ENCODE measurements around the gene HSD17B12.

The HSD17B12 gene

GRCh38 chr11:43788421-43788820 is 107.9 kb downstream of the HSD17B12 start:
- no peaks in the 10 kb centered on the region for H3F3A ChIP-seq (ENCODE audit: insufficient read depth, low read length)
- H3K36me3 ChIP-seq (ENCODE audit: insufficient read depth, low read length) = peaks cover 10% of the 10 kb centered on the region
- no peak overlapping the region for H2AFZ ChIP-seq (ENCODE audit: low read length)
- no peak overlapping the region for H3K4me2 ChIP-seq (ENCODE audit: low read length)
- no peaks in the 10 kb centered on the region for H3K9me2 ChIP-seq (ENCODE audit: low read depth, low read length)
- peaks cover 9% of the 10 kb centered on the region; the same call in 1 of the 2 replicates for H3K9me3 ChIP-seq (ENCODE audit: low read length)
- H4K20me1 ChIP-seq (ENCODE audit: insufficient read depth, low read length) = no peaks in the 10 kb centered on the region
- peaks cover 18% of the 10 kb centered on the region for H3K4me1 ChIP-seq (ENCODE audit: insufficient read depth, low read length, severe bottlenecking)
- no peaks in the 10 kb centered on the region for H3K79me2 ChIP-seq (ENCODE audit: insufficient read depth, low read length)
- H3K27ac ChIP-seq (ENCODE audit: low read depth, low read length, poor library complexity, severe bottlenecking) = peak overlapping the region; percentile 49
- H3K4me3 ChIP-seq (ENCODE audit: low read depth, low read length, poor library complexity, severe bottlenecking) = no peak overlapping the region
- no peak overlapping the region for H3K9ac ChIP-seq (ENCODE audit: low read length)
- no peak for TF ChIP-seq CTCF (IDR thresholded peaks at IDR 0.05; ENCODE audit: low read length)
- no peak for TF ChIP-seq EZH2 (IDR thresholded peaks at IDR 0.05; ENCODE audit: borderline replicate concordance, low read length)
- no peaks in the 10 kb centered on the region for H3K27me3 ChIP-seq (ENCODE audit: insufficient read depth, low read length)

GRCh38 chr11:43789700-43790443 is 109.3 kb downstream of the HSD17B12 start:
- Histone ChIP-seq H2AFZ (ENCODE audit: low read length) (no peak overlapping the region), H3K36me3 (ENCODE audit: insufficient read depth, low read length) (peaks cover 5% of the 10 kb centered on the region; the same call in 1 of the 2 replicates), H3K4me2 (ENCODE audit: low read length) (no peak overlapping the region), H3K27ac (ENCODE audit: low read depth, low read length, poor library complexity, severe bottlenecking) (no peak overlapping the region), H3K9me3 (ENCODE audit: low read length) (0 out of 2 replicates have a peak, but pooled peaks cover 4% of the 10 kb centered on the region), H4K20me1 (ENCODE audit: insufficient read depth, low read length) (no peaks in the 10 kb centered on the region), H3F3A (ENCODE audit: insufficient read depth, low read length) (no peaks in the 10 kb centered on the region), H3K79me2 (ENCODE audit: insufficient read depth, low read length) (no peaks in the 10 kb centered on the region), H3K4me1 (ENCODE audit: insufficient read depth, low read length, severe bottlenecking) (peaks cover 18% of the 10 kb centered on the region), H3K9me2 (ENCODE audit: low read depth, low read length) (no peaks in the 10 kb centered on the region), H3K27me3 (ENCODE audit: insufficient read depth, low read length) (no peaks in the 10 kb centered on the region), H3K4me3 (ENCODE audit: low read depth, low read length, poor library complexity, severe bottlenecking) (no peak overlapping the region), H3K9ac (ENCODE audit: low read length) (no peak overlapping the region)
- TF ChIP-seq EZH2 (IDR thresholded peaks at IDR 0.05; ENCODE audit: borderline replicate concordance, low read length) (no peak), CTCF (IDR thresholded peaks at IDR 0.05; ENCODE audit: low read length) (no peak)

GRCh38 chr11:43790444-43790794 is 109.9 kb downstream of the HSD17B12 start:
- TF ChIP-seq EZH2 (IDR thresholded peaks at IDR 0.05; ENCODE audit: borderline replicate concordance, low read length) = no peak
- no peak for TF ChIP-seq CTCF (IDR thresholded peaks at IDR 0.05; ENCODE audit: low read length)
- Histone ChIP-seq H3K4me2 (ENCODE audit: low read length) (no peak overlapping the region), H3K4me1 (ENCODE audit: insufficient read depth, low read length, severe bottlenecking) (peaks cover 18% of the 10 kb centered on the region), H3K9ac (ENCODE audit: low read length) (no peak overlapping the region), H3K27ac (ENCODE audit: low read depth, low read length, poor library complexity, severe bottlenecking) (no peak overlapping the region), H3F3A (ENCODE audit: insufficient read depth, low read length) (no peaks in the 10 kb centered on the region), H2AFZ (ENCODE audit: low read length) (no peak overlapping the region), H3K9me3 (ENCODE audit: low read length) (0 out of 2 replicates have a peak, but pooled peaks cover 3% of the 10 kb centered on the region), H3K27me3 (ENCODE audit: insufficient read depth, low read length) (no peaks in the 10 kb centered on the region), H4K20me1 (ENCODE audit: insufficient read depth, low read length) (no peaks in the 10 kb centered on the region), H3K79me2 (ENCODE audit: insufficient read depth, low read length) (no peaks in the 10 kb centered on the region), H3K9me2 (ENCODE audit: low read depth, low read length) (no peaks in the 10 kb centered on the region), H3K4me3 (ENCODE audit: low read depth, low read length, poor library complexity, severe bottlenecking) (no peak overlapping the region), H3K36me3 (ENCODE audit: insufficient read depth, low read length) (peaks cover 5% of the 10 kb centered on the region; the same call in 1 of the 2 replicates)

All from OCI-LY1 (cell line).